Stomach (tissue), 4 donors: ENCODE data around the gene UFSP1.
A peak's percentile ranks its signal among the peaks of the same experiment; 100 is the strongest.

Source experiments
- EP300 ChIP-seq: sonication (generic); formaldehyde crosslinking; IDR thresholded peaks from one replicate; pipeline ENCODE4 v1.6.1; 2017; ENCODE audit warnings: antibody characterized with exemption
- POLR2A ChIP-seq, 4 donors: fragments of 450-650 bp; IDR thresholded peaks; one replicate each; pipeline ENCODE4 v1.6.1; 2016; ENCODE audit warnings: antibody characterized with exemption in 4 of 4, control low read depth in 2 of 4, mild to moderate bottlenecking in 1 of 4, moderate library complexity in 1 of 4
- TF ChIP-seq, protein P1 (sequence below), 7 experiments: fragments of 450-650 bp in 4 of 7; fragments of 200-600 bp in 3 of 7; sonication (generic) in 3 of 7; IDR thresholded peaks; one replicate each; pipeline ENCODE4 v1.5.1; 2016 to 2019; ENCODE audit warnings: antibody characterized with exemption in 7 of 7, control low read depth in 2 of 7, mild to moderate bottlenecking in 1 of 7

DNA sequence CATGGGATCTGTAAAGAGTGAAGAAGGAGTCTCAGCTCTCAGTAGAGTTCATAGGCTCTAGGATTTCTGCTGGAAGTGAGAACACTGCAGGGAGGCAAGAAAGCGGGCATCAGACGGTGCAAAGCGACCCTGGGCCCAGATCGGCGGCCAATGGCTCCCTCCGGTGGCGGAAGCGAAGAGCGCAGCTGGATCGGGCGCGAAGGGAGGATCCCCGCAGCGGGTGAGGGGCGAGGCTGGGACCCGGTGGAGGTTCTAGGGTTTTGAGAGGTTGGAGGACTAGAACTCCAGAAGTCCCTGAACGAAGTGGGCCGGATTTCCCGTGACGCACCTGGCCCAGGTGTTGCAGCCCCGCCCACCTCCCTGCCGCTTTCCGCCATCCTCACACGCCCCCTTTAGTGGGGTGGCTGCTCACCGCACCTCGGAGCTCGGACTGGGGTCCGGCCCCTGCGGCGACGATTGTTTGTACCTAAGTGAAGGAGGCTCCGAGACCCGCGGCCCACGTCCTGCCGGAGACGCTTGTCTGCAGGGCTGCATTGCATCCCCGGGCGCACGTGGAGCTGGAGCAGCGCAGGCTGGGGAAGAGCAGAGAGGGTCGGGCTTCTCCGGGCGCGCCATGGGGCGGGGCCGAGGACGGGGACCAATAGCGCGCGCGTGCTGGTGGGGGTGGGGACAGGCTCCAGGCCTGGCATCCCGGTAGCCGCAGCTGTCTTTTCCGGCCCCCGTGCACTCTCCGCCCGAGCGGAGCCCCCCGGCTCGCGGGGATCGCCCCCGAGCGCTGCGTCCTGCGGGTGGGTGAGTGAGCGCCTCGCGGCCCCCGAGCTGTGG lies 37.3 kb downstream of the UFSP1 start, which contains the start of gene SLC12A9:
- TF ChIP-seq, protein P1, sequence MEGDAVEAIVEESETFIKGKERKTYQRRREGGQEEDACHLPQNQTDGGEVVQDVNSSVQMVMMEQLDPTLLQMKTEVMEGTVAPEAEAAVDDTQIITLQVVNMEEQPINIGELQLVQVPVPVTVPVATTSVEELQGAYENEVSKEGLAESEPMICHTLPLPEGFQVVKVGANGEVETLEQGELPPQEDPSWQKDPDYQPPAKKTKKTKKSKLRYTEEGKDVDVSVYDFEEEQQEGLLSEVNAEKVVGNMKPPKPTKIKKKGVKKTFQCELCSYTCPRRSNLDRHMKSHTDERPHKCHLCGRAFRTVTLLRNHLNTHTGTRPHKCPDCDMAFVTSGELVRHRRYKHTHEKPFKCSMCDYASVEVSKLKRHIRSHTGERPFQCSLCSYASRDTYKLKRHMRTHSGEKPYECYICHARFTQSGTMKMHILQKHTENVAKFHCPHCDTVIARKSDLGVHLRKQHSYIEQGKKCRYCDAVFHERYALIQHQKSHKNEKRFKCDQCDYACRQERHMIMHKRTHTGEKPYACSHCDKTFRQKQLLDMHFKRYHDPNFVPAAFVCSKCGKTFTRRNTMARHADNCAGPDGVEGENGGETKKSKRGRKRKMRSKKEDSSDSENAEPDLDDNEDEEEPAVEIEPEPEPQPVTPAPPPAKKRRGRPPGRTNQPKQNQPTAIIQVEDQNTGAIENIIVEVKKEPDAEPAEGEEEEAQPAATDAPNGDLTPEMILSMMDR (IDR thresholded peaks at IDR 0.05), result peak in 5 of 7 experiments; percentile 88 to 94 (median 92)
- no peak for TF ChIP-seq EP300
- no peak for TF ChIP-seq POLR2A (IDR thresholded peaks at IDR 0.05)
